ENCODE data around the gene MARCHF4.
A peak's percentile ranks its signal among the peaks of the same experiment; 100 is the strongest.

MARCHF4 gene

GRCh38 chr2:216375286-216375685 lies 3.0 kb upstream of the MARCHF4 start:
- DNase-seq (ENCODE audit: low read depth): no peak
- no peak overlapping the region for H3K4me3 ChIP-seq (replicated peaks; ENCODE audit: low read depth, low read length)
- no peak for TF ChIP-seq CTCF (IDR thresholded peaks at IDR 0.05; ENCODE audit: low read length, missing control alignments)

- TF ChIP-seq CTCF (IDR thresholded peaks at IDR 0.05; ENCODE audit: low read length, missing control alignments): no peak
- H3K4me3 ChIP-seq (replicated peaks; ENCODE audit: low read depth, low read length): no peak overlapping the region
- DNase-seq (ENCODE audit: low read depth): no peak
Measured at GRCh38 chr2:216373896-216374295, 1.6 kb upstream of the MARCHF4 start.

GRCh38 chr2:216372761-216373291 lies 543 bp upstream of the MARCHF4 start:
- peak overlapping the region; percentile 56 for H3K4me3 ChIP-seq (replicated peaks; ENCODE audit: low read depth, low read length)
- DNase-seq (ENCODE audit: low read depth): peak; percentile 88
- TF ChIP-seq CTCF (IDR thresholded peaks at IDR 0.05; ENCODE audit: low read length, missing control alignments): no peak

GRCh38 chr2:216370961-216371712 lies 1.1 kb downstream of the MARCHF4 start:
- no peak for DNase-seq (ENCODE audit: low read depth)
- TF ChIP-seq CTCF (IDR thresholded peaks at IDR 0.05; ENCODE audit: low read length, missing control alignments): no peak
- H3K4me3 ChIP-seq (replicated peaks; ENCODE audit: low read depth, low read length): peak overlapping the region; percentile 56

GRCh38 chr2:216369821-216370220 lies 2.5 kb downstream of the MARCHF4 start:
- H3K4me3 ChIP-seq (replicated peaks; ENCODE audit: low read depth, low read length): no peak overlapping the region
- no peak for TF ChIP-seq CTCF (IDR thresholded peaks at IDR 0.05; ENCODE audit: low read length, missing control alignments)
- DNase-seq (ENCODE audit: low read depth): no peak

- no peak for TF ChIP-seq CTCF (IDR thresholded peaks at IDR 0.05; ENCODE audit: low read length, missing control alignments)
- peak; percentile 32 for DNase-seq (ENCODE audit: low read depth)
Measured at GRCh38 chr2:216366777-216367471, 5.4 kb downstream of the MARCHF4 start.

More at GRCh38 chr2:216366777-216367471, 5.4 kb downstream of the MARCHF4 start:
- no peak overlapping the region for H3K4me3 ChIP-seq (replicated peaks; ENCODE audit: low read depth, low read length)
